HK-2 (cell line): ENCODE measurements around the gene SBF2.

Source experiments
- DNase-seq: peaks from one replicate; pipeline ENCODE4 v3.0.0-alpha.2; 2018; ENCODE audit not compliant: unreplicated experiment

SBF2 gene

DNA sequence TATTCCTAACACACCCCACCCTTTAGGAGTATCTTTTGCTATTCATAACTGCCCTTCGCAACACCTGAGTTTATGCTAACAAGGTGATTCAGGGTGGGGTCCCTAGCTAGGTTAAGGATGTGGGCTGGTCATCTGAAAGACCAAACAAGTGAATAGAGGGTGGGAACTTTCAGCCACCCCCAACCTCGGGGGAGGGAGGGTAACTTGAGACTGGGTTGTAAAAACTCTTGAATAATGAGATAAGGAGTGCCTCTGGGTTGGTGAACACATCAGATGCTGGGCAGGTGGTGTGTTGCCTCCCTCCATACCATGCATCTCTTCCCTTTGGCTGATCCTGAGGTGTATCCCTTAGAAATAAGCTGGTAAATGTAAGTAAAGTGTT lies 518.6 kb downstream of the SBF2 start:
- DNase-seq = no peak

DNA sequence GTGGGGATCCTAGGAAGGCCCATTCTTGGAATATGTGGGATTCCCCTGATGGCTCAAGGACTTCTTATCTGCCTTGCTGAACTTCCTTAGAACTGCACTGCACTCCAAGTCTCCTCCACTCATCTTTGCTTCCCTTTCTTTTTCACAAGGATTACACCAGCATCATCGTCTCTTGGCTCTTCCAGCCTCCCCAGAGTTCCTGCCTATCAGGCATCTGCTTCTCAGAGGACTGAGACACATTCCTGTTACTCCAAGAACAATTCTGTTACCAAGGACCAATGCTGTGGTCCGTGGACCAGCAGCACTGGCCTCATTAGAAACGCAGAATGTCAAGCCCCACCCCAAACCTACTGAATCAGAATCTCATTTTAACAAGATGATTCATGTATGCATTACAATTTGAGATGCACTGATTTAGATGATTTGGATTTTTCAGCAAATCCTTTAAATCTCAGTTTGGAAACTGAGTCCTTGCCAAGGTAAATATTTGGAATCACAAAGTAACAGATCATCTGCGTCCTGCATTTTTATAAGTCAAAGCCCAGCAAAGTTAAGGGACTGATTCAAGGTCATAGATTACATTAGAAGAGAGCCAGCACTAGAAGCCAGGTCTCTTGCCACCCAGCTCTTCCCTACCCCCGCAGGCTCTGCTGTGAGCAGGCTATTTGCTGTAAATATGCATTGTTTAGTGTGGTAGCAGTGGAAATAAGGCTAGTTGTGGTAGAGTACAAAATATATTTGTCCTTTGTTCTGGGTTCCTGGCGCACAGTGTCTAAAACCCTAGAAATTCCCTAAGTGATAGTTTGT lies 519.2 kb downstream of the SBF2 start:
- no peak for DNase-seq

DNA sequence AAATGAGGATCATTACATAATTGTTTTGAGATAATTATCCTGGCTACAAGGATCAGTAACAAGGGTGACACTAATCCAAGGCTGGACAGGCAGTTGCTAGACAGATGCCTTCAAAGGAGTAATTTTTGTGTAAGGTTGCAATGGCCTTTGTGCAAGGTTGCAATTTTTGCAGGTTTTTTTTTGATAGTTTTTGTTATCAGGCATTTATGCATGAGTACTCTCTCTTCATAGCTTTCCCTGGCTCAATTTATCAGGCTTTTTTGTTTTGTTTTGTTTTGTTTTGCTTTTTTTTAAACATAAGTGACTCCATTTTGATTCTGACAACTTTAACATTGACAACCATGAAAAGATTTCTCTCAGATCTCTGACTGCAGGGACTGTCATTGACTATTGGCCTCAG lies 519.9 kb downstream of the SBF2 start:
- no peak for DNase-seq

DNA sequence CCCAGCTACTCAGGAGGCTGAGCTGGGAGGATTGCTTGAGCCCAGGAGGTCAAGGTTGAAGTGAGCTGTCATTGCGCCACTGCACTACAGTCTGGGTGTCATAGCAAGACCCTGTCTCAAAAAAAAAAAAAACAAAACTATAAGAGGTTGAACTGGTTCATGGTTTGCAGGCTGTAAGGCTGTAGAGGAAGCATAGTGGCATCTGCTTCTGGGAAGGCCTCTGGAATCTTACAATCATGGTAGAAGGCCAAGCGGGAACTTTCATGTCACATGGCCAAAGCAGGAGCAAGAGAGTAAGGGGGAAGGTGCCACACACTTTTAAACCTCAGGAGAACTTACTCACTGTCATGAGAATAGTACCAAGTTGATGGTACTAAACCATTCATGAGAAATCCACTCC lies 520.5 kb downstream of the SBF2 start:
- no peak for DNase-seq

DNA sequence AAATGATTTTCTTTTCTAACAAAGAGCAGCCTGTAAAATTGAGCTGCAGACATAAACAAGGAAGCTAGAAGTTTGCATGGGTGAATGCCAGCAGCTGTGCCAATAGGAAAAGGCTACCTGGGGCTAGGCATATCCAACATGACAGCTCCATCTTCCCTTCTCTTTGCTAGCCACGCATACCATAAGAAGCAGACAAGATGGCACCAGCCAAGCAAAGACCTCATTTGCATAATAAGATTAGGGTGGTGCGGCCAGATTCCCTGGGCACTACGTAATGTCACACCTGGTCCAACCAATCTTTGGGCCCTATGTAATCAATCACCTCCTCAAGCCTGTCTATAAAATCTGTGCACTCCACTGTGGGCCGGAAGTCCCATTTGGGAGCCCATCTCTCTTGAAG lies 521.8 kb downstream of the SBF2 start:
- DNase-seq = no peak

DNA sequence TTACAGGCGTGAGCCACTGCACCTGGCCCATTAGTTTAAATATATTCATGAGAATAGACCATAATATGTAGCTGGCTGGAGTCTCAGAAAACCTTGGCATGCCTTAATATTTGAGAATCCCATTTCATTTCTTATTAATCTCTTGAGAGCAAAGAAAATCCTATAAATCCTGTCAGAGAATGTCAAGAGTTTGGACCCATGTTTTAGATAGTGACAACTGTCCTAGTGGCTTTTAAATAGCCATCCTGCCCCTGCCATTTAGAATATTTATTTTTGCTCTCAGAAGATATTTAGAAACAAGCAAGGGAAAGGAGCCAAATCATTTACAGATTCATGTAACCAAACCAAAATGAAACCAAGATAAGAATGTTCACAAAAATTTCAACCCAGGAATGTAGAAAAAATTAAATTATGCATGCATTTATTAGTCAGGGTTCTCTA lies 522.9 kb downstream of the SBF2 start:
- DNase-seq = no peak

DNA sequence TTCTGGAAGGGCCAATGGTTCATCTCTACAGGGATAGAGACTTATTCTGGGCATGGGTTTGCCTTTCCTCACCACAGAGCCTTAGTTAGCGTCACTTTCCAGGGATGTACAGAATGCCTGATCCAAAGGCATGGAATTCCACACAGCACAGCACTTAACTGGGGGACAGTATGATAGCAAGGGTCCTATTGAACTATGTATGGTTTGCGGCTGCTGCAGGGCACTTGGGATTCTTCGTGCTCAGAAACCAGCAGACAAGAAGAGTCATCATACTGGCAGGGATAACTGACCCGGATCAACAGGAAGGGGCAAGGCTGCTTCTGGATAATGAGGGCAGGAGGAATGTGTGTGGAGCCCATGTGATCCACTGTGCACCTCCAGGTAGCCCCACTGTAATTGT lies 524.4 kb downstream of the SBF2 start:
- no peak for DNase-seq

DNA sequence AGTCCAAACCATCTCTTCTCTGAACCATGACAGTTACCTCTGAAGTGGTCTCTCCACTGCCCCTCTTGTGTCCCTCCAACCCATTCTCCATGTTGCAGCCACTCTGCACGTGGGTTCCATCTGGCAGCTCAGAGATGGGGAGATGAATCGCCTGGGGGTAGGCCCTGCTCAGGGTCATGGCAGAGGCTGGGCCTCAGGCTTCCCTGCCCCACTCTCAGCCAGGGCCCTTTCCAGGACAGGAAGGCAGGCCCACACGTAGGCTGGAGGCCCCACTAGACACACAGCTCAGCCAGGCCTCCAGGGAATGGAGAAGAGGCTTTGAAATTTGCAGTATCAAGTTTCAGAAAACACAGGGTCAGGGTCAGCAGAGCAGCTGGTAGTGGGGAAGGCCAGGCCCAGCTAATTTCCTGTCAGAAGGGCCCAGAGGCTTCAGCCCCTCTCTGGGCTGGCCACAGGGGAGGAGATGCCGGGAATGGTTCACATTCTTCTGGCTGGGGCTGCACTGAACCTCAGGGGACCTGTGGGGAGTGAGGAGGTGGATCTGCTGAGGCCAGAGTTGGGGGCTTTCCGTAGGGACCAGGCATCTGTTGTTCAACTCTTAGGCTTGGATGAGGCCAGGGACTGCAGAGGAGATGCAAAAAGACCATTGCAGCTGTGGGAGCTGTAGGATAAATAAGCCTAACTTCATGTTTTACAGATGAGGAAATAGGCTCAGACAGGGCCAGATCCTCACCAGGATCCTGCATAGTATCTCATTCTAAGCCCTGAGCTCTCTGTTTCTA lies 528.5 kb downstream of the SBF2 start:
- DNase-seq = no peak

DNA sequence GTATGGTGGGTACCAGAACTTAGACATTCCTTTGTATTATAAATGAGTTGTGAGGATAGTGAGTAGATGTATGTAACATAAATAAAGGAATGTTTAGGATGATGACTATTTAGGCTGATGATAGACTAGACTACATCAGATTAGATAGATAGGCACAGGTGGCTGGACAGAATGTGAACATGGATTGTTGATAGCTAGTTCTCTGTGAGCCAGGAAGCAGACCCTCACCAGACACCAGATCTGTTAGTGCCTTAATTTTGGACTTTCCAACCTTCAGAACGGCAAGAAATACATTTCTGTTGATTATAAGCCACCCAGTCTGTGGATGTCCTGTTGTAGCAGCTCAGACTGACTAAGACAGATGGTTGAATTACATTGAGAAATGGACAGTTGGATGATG lies 530.7 kb downstream of the SBF2 start:
- no peak for DNase-seq

DNA sequence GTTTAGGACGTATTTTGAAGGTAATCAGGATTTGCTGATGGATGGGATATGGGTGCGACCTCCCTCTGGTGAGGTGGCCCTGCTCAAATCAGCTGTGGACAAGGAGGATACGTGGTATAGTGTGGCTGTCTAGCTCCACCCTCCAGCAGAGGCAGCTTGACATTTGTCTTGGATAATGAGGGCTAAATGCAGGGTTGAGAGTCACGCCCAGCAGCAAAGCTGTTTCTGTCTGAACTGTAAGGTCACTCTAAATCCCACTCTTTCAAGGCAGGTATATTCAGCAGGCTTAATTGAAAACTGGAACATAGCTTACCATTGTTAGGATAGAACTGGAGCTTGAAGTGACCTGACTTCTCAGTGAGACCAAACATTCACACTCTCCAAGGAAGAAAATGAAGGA lies 531.5 kb downstream of the SBF2 start:
- no peak for DNase-seq

DNA sequence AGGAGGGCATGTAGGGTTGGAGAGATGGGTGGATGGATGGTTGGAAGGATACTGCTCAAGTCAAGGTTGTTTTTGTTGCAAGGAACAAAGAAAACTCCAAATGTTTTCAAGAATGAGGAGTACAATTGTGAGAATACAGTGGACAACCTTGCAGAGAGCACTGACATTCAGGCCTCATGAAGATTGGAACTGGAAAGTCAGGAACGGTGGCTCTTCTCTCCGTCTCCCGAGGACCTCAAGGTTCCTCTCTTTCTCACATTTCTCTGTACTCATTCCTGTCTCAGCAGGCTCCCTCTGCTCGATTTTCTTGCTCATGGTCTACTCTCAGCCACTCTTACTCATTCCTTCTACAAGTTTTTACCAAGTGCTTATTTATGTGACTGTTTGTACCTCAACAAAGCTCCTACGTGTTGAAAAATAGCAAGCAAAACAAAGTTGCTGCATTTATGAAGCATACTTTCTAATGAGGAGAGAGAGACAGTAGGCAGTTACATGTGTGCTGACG lies 532.5 kb downstream of the SBF2 start:
- DNase-seq = no peak

DNA sequence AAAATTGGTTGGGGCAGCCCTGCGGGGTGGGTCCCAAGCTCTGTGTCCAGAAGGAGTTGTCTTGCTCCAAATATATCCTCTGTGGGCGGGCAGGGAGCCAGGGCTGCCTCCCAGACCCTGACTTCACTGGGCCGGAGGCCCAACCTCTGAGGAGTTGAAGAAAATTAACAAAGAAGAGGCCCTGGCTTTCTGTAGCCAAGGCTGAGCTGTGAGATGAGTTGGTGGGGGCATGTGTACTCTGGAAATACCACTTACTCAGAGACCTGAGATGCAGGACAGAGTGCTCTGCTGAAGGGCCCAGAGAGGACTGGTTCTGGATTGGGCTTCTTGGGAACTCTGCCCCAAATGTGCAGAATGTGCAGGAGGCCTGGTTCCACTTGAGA lies 533.8 kb downstream of the SBF2 start:
- peak; percentile 59 for DNase-seq

DNA sequence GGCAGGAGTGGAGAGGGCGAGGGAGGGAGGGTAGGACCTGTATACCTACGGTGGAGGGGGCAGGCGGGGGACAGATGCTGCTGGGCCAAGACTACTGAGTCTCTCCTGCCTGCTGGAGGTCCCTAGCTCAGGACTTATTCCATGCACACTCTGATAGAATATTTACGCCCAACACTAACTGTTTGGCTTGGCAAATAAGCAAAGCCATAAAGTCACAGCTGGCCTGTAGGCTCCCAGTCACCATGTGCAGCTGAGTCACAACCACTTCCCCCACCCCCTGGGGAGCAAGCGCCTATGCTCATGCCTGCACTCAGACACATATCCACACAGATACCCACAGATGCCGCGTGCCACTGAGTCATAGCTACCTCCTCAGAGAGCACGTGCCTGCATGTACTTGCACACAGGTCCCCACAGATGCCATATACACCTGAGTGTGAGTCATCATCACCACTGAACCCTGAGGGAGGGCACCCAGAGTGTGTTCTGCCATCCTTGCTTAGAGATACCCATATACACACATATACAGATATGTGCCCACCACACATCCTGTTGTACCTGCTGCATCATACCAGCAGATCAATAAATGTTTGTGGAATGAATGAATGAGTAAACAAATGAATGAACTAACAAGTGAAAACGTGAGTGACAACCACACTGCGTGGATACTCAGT lies 534.4 kb downstream of the SBF2 start:
- peak; percentile 90 for DNase-seq

DNA sequence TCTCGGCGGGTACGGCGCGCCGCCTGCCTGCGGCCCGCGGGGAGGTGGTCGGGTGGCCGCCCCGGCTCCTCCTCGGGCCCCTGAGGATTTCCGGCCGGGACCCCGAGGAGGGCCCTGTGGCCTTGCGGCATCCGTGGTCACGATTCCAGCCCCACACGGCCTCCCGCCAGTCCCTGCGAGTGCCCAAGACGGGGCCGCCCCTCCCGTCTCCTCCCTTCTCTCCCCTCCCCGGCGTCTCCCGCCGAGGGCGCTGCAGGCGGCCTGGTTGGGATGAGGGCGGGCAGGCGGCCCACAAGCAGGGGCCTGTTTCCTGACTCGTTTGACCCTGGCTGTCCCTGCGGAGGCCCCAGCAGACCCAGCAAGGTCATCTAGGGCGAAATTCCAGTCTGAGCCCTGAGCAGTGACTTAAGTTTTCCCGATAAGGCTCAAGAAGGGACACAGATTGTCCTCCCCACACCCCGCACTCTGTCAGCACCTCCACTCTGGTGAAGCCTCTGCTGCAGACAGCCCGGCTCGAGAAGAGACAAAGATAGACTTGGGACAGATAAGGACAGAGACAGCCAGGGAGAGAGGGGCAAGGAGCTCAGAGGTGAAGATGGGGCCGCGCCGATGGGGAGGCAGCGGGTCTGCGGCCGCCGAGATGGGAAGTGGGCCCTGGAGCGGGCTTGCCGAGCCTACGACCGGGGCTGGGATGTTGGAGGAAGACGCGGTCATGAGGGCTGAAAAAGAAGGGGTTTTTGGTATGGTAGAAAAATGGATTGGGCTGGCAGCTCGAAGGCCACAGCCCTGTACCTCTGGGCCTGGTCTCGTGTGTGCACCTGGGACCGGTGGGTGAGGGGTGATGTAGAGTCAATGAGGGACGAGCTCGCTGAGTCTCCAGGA lies 535.1 kb downstream of the SBF2 start:
- peak; percentile 77 for DNase-seq

DNA sequence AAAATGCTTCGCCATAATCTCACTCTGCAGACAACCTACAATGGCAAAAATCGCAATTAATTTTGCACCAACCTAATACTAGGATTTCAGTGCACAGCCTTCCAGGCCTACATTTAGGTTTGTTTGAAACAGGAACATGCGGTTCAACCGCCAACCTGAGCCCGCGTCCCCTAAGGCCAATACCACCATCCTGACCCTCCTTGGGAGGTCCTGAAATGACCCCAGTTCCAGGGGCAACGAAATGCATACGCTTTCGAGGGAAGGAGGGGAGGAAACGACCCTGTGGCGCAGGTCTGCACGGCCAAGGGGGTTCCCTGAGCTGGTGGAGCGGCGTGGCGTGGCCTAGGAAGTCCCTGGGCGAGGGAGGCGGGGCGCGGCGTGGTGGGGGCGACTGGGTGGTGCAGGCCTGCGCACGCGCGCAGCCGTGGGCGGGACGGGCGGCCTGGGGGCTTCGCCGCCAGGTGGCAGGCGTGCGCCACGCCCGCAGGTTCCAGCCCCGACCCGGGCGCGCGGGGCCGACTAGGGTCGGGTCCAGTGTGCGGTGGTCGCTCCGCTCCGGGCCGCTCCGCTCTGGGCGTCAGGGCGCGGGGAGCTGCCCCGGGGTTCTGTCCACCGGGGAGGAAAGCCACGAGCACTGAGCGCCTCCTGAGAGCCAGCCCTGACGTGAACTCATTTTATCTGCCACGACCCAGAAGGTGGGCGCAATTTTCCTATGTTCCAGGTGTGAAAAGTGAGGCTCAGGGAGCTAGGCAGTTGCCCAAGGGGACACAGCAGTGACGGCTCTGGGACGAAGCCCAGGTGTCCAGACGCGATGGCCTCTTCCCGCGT lies 536.0 kb downstream of the SBF2 start:
- DNase-seq = peak; percentile 78

DNA sequence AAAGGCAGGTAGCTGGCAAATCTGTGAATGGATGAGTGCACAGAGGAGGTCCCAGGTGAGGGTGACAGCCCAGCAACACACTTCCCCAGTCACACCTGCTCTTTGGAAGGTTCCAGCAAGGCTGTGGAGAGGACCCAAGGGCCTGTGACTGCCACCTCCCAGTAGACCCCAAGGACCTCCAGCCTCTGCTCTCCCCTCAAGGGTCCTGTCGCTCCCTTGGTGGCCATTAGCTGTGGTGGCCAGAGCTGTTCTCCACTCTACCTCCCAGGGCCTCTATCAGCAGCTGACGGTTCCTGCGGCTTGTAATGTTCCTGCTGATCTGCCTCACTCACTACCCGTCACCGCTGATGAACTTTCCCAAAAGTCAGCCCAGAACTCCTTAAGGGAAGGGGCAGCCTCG lies 537.1 kb downstream of the SBF2 start:
- DNase-seq = no peak

DNA sequence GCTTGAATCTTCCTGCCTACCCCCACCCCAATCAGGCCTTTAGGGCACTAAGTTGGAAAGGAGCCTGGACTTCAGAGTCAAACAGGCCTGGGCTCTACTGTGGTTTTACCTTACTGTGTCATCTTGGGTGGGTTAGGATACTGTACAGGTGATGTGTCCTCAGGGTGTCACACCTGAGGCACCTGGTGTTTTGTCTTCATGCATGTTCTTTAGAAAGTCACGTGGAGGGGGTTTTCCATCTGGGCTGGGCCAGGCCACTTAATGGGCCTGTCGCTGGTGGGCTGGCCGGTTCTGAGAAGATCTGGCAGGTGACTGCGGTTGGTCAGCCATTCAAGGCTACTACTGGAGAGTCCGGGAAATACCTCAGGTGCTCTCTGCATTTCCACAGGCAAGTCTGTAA lies 537.6 kb downstream of the SBF2 start:
- DNase-seq = no peak

DNA sequence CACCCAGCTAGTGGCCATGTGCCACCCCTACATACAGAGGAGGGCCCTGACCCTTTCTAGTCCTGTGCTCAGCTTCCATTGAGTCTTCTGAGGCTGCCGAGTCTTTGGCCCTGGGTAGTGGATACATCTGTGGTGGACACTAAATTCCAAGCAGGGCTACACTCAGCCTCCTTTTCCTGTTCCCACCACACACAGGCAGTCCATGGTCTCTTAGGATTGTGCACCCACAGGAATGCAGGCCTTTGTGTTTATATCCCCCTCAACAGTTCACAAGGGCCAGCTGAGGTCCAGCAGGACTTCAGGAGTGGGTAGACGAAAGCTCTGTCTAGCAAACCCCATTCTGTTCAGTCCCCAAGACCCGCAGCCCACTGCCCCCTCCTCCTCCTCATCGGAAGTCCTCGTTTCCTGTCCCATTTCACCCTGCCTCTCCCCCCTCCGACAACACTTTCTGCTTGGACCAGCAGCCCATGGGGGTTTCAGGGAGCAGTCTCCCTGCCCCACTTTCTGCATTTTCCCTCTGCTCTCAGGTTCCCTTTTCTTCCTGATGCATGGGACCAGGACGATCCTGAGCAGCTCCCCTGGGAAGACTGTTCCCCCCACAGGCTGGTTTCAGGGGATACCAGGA lies 538.3 kb downstream of the SBF2 start:
- no peak for DNase-seq

DNA sequence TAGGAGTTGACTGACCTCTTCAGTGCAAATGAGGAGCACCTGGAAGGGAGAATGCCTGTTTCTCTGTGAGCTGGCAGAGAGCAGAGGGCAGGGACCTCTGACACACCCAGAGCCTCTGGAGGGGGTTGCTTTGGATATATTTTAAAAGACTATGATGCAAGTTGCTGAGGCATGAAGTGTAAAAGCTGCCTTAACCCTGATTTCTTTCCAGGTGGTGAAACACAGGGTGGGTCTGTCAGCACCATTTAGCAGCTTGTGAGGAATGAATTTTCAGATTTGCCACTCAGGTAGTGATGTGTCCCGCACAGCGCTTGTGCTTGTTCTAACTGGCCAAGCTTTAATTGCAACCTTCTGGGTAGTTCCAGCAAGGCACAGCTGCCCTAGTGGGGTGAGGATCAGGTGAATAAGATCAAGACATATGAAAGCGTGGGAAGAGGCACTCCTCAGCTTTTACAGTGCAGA lies 540.0 kb downstream of the SBF2 start:
- DNase-seq = no peak

DNA sequence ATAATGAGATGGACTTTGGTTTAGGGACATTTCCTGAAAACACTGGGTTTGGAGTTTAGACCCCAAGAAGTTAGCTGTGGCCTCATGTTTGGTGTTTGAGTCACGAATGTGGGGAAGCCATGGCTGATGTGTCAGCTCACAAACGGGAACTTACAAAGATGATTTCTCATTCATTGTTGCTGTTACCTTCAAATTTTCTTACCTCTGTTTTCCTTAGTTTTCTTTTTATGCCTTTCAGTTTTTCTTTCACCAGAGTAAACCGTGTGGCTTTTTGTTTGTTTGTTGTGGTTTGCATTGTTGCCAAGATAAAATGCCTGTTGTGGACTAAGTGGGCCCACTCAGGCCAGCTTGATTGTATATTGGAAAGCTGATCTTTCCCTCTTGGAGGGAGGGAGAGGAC lies 541.0 kb downstream of the SBF2 start:
- no peak for DNase-seq
